HG03060 (cell line): ENCODE measurements around the gene MAS1.

ENCODE experiments used
- ATAC-seq: cut with Tn5 transposase; IDR thresholded peaks from one replicate; pipeline ENCODE4 v1.9.1; 2021; ENCODE audit warnings: low read depth, moderate number of reproducible peaks; ENCODE audit not compliant: unreplicated experiment

MAS1 gene

DNA sequence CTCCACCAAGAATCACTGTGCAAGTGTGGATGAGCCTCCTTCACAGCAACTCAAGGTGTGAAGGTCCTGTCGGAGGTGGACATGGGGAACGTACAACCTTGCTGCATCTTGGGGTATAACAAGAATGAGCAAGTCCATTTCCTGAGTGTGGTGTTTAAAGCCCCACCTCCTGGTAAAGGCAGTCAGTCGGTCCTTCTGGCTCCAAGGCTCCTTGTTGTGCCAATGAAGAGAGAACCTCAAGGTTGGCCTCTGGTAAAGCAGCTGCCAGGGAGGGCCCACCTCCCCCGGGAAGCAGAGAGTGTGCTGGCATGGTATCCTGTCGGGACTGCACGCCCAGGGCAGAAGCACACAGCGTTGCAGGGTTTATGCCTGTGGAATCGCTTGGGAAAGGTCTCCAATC, 12.4 kb upstream of the MAS1 start:
- ATAC-seq = no peak

DNA sequence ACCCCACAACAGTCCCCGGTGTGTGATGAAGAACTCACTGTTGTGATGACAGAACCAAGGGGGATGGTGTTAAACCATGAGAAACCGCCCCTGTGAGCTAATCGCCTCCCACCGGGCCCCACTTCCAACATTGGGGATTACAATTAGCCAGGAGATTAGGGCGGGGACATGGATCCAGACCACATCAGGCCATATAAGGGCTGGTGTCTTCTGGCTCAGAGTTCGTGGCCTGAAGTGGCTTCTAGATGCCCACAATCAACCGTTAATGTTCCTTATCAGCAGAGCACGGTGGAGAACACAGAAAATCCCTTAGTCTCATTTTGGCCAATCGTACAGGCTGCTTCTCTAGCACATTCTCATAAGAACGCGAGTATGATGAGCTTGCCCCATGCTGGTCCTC, 10.9 kb upstream of the MAS1 start:
- no peak for ATAC-seq

DNA sequence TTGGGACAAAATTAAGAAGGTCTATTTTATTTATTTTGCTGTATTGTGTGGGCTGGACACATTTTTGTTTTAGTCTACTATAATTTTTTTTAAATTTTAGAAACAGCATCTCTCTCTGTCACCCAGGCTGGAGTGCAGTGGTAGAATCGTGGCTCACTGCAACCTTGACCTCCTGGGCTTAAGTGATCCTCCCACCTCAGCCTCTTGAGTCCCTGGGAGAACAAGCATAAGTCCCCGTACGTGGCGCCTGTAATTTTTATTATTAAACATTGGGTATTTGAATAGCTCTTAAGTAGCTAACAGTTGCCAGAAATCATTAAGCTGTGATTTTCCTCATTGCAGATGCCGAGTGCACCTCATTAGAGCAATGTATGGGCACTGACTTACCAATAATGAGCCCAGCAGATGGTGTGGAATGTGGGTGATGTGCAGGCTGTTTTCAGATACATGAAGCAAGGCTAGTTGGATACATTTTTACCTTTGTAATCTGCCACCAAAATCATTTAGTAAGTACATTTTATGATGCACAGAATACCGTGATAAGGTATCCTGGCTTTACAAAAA, 10.3 kb upstream of the MAS1 start:
- ATAC-seq = no peak

DNA sequence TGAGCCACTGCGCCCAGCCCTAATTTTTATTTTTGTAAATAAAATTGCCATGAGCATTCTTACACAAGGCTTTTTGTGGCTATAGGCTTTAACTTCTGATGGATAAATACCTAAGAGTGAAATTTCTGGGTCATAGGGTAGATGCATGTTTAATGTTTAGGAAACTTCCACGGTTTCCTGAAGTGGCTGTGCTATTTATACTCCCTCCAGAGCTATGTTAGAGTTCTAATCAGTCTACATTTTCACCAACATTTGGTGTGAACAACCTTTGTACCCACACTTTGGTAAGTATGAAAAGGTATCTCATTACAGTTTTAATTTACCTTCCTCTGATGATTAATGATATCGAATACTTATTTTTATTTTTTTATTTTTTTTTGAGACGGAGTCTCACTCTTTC, 6.1 kb upstream of the MAS1 start:
- no peak for ATAC-seq

DNA sequence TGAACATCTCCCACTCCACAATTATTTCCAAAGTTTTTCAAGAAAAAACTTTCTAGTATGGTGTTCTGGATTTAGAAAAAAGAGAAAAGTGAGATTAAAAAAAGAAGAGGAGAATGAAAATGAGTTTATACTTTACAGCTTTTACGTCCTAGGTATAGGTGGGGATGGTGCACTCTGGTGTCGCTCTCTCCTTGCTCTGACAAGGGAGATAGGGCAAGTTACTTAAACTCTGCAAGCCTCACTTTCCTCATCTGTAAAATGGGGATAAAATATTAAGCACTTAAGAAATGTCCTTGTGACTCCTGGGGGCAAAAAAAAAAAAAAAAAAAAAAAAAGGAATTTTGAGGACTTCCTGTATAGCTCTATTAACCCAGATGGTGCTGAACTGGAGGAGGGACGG, 4.5 kb upstream of the MAS1 start:
- no peak for ATAC-seq

DNA sequence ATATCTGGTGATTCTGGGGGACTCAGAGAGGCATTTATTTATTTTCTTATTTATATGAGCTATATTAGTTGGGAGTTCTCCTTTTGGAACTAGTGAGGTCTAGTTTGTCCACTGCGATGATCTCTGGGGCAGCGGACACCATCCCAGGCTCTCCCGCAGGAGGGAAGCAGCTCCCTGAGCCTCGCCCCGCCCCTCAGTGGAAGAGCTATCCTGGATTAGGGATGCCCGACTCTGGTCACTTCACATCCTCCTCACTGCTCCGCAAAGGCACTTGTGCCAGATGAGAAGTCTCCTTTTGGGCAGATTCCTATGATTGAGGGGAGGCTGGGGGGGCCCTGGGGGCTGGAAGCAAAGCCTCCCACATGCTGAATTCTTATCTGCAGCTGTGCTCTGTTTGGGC, 3.6 kb upstream of the MAS1 start:
- ATAC-seq = no peak

DNA sequence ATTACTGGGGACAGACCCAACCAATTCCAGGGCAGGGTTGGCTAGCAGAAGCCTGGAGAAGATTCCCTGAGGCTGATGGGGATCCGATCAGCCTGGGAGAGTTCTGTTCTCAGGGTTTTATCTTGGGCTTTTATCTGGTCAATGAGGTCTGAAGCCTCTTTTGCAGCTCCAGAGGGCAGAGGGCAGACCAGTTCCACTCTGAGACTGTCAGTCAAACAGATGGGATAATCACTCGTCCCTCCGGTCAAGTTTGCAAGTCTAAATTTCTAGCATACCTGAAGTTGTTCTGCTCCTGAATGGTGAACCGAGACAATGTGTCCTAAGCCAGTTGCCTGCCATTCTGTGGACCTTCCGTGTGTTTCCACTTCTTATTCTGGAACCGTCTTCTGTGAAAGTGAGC, 3.0 kb upstream of the MAS1 start:
- ATAC-seq = no peak

DNA sequence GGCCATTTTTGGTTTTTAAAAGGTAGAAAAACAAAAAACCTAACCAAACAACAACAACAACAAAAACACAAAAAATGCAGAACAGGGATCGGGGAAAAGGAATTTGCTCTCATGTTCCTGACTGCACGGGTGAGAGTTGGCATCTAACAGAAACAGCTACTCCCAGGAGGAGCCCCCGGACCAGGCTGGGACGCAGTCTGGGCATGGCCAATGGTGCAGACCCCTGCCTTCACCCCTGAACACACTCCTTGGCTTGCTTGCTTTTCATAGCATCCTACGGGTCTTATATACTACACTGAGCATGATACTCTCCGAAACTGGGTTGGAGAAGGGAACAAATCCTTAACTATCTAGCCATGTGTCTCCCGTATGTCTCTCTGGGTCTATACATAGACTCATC, 587 bp upstream of the MAS1 start:
- no peak for ATAC-seq

DNA sequence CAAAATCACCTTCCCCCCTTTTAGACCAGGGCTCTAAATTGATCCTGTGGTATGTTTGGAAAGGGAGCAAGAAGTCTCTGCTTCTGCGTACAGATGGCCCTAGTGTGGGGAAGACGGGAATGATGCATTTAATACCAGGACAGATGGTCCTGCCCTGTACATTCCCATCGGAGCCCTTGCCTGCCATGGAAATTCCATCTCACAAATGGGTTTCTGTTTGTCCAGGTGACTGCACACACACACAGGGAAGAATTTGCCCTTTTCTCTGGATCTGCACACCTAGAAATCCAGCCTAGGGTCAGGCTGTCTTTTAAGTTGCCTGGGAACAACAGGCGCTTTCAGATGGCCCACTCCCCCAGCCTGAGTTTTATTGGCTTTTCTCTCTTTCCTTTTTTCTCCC, 1.3 kb downstream of the MAS1 start:
- no peak for ATAC-seq

DNA sequence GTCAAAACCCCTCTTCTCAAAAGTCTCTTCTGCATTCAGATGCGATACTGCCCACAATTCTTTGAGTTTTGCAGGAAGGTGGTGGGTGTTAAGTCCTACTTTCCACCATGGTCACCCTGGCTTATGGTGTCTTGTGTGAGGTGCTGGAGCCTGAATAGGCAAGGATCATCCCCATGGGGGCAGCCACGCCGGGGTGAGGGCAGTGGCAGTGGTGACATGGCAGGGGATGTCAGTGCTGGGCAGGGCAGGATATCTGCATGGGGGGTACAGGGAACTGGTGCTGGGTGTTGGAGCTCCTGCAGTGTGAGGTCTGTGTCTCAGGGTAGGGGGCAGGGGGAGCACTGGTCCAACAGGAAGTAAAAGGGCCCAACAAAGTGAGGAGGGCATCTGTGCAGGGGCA, 2.3 kb downstream of the MAS1 start:
- ATAC-seq = no peak

DNA sequence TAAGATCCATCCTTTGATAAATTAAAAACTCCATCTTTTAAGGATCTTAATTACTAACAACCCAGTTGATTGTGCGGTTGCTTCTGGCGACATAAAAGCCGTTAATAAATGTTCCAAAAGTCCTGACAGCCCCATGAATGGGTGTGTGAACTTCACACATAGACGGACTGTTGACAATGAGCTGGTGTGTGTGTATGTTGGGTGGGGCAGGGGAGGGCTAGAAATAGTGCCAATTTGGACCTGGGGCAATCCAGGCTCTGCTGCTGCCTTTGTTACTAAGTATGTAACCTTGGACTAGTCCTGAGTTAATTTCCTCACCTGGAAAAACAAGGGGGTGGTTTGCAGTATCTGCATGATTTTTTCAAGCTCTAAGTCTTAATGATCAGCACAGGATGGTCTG, 4.2 kb downstream of the MAS1 start:
- ATAC-seq = no peak

DNA sequence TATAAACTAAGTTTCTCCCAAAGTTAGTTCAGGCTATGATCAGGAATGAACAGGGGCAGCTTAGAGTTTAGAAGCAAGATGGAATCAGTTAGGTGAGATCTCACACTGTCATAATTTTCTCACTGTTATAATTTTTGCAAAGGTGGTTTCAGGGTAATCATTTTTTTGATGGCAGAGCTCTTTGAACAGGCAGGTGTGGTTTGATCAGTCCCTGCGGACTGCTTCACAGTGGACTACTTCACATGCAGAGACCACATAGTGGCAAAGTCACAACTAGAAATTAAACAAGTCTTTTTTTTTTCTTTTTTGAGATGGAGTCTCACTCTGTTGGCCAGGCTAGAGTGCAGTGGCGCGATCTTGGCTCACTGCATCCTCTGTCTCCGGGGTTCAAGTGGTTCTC, 6.8 kb downstream of the MAS1 start:
- ATAC-seq = no peak

DNA sequence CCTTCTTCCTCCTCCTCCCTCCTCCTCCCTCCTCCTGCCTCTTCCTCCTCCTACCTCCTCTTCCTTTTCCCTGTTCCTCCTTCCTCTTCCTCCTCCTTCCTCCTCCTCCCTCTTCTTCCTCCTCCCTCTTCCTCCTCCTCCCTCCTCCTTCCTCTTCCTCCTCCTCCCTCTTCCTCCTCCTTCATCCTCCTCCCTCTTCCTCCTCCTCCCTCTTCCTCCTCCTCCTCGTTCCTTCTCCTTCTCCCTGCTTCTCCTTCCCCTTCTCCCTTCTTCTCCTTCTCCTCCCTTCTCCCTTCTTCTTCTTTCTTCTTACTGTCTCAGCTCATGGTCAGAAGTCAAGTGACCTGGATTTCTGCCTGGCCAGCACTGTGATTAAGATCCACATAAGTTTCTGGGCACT, 7.7 kb downstream of the MAS1 start:
- ATAC-seq = no peak

DNA sequence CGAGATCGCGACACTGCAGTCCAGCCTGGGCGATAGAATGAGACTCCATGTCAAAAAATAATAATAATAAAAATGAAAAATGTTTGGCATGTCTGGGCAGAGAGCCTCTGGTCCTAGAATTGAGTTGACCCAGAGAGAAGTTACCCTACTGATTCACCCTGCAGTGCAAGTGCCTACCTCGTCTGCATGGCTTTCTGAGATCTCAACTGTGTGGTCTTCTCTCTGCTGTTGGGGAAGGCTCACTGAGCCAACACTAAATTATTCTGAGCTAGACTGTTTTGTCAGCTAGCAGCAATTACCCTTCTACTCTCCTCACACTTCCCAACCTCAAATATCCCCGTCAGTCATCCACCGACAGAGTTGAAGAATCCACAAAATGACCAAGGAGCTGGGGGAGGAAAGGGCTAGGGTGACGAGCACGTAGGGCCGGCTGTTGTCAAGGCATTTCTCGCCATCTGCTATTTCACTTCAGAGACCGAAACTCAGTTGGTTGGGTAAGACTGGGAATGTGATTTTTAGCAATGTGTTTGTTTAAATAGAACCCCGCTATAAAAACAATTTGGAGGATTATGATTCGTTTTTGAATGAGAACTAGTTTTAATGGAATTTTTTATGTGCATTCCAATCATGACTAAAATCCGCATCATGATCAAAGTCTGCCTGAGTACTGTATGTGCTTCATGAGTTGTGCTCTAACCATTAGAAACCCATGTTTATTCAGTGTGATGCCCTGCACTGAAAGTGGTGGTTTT, 9.4 kb downstream of the MAS1 start:
- ATAC-seq = no peak

DNA sequence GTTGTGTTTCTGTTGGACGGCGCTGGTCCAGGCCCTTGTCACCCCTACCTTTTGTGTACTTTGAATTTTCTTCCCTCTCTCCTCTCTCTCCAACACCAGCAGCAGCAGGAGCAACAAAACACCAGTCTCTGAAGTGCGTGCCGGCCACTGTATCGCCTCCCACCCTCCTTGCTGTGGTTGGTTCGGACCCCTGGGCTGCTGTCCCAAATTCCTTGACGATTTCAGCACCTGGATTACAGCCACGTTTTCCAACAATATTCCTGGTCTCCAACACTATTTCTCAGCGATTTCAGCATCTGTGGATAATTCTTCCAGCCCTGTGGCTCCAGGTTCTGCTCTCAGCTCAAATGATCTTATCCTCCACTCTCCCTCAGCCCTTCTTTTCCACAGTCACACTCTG, 11.8 kb downstream of the MAS1 start:
- ATAC-seq = no peak

DNA sequence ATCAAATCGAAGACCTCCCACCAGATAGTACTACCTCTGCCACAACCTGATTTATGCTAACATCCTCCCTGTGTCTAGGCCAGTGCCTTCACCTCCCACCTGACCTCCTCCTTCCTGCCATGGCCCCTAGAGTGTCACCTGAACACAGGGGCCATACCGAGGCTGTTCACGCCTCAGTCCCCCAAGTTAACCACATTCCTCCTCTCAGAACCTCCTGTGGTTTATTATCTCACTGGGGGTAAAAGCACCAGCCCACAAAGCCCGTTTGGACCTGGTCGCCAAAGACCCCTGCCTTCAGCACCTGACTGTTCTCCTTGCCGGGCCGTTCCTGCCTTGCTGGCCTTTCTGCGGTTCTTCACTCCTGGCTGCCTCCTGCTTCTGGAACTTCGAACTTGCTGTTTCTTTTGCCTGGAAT, 13.7 kb downstream of the MAS1 start:
- ATAC-seq = no peak

DNA sequence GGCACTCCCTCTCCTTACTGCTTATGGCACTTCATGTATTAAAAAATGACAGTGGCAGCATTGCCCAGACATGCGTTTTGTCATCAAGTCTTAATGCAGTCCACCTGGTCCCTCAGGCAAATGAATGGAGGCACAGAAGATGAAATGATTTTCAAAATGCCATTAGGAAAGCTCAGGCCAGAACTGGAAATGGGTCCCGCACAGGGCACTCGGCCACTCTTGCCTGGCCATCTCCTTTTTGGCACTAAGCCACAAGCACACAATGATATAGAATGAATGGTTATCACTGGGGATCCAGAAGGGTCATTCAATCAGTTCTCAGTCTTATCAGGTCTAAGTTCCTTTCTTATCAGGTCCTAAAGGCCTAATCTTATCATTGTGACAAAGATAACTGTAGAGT, 15.6 kb downstream of the MAS1 start:
- ATAC-seq = no peak

DNA sequence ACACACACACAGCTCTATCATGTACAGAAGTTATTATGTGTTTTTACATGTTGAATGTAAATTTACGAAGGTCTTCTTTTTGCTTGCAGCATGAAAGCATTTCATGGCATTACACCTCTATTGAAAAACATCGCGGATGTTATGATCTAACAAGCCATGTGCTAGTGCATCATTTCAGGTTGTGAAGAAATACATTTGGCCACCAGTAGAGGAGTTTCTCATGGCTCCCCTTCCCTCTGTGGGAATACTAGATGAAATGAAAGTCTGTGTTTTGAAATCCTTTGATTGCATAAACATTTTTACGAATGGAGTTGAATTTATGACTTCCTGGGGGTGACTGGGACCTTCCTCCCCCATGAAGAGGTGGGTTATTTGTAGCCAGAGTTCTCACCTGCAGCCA, 17.7 kb downstream of the MAS1 start:
- ATAC-seq = no peak

DNA sequence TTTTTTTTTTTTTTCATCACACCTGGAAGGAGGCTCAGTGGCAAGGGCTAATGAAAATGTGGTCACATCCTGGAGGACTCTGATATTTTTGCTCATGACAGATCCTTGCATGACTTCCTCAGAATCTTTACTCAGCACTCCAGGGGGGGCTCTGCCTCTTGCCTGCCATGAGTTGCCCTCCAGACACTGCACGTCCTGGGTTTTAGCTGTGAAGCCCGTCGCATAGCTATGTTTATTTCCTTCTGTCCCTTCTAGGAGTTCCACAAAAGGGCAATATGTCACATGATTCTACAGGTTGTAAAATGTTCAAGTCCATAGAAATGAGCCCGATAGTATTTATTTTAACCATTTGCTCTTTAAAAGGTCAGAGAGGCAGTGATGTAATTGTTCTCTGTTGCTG, 18.2 kb downstream of the MAS1 start:
- no peak for ATAC-seq

DNA sequence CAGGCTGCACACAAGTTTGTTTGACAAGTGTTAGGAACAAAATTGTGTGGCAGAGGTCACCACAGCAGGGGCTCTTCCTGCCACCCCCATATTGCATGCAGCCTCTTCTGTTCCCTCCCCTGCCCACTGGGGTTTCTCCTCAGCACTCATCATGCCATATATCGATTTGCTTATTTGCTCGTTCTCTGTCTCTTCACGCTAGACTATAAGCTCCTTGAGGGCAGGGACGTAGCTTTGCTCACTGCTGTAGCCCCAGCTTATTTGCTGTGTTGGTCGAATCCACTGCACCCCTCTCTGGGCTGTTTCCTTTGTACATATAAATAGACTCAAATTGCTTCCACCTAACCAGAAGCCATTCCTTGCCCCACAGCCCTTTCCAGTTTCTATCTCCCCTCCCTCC, 19.6 kb downstream of the MAS1 start:
- no peak for ATAC-seq

DNA sequence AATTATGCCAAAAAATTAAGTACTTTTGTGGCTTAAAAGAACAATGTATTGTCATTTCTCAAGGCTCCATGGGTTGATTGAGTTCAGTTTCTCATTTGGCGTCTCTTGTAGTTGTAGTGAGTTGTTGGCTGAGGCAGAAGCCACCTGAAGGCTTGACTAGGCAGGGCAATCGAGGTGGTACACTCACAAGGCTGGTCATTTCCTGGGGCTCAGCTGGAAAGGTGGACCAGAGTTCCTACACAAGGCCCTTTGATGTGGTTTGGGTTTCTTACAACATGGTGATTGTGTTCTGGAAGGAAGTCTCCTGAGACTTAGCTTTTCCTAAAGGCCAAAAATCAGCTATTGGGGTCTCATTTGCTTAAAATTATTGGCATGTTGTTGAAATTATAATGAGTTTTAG, 22.6 kb downstream of the MAS1 start:
- ATAC-seq = no peak

DNA sequence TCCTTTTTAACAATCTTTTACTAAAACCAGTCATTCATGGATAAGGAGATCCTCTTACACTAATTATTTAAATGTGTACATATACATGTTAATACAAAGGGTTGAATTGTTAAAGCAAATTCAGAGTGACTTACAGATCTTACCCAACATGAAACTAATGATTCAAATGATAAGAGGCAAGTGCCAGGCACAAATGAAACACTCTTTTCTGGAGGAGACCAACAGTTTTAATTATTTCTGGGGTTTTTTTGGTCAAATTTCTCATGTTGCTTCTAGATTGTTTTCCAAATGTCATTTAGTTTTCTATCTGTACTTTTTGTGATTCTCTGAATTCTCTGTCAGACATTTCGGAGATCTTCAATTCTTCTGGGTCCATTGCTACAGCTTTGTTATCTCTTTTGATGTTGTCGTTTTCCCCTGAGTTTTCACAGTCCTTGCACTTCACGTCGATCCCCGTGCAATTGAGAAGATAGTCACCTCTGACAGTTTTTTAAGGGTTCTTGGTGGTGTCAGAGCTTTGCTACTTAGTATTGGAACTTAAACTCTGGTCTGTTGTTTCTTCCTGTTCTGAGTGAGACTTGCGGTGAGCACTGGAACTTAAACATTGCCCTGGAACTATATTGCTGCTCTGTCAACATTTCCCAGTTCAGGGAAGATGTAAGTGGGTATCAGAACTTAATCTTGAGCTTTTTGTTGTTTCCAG, 23.2 kb downstream of the MAS1 start:
- no peak for ATAC-seq
